Keratinocyte (primary cell): ENCODE measurements around the gene SHKBP1. TPM values are rescaled to one million over a fixed set of nuclear protein-coding genes. Genes with fewer than 3 reads are reported as not detected.

Experiments
- DNase-seq: peaks from one replicate; pipeline ENCODE4 v3.0.0-alpha.2; 2011; ENCODE audit warnings: low read depth, missing footprints, low spot score
- FAIRE-seq: peaks from 2 replicates; lab custom pipeline; 2011; peaks lifted over from hg19 to GRCh38; lab: Jason Lieb, UNC
- H2AFZ ChIP-seq: 2 replicates; pipeline ENCODE4 v1.6.0; 2012; ENCODE audit warnings: low read length, control low read depth, inconsistent platforms; ENCODE audit not compliant: control insufficient read depth
- H3K27ac ChIP-seq: 2 replicates; pipeline ENCODE4 v1.5.1; 2011; ENCODE audit warnings: low read length; ENCODE audit not compliant: control insufficient read depth, insufficient read depth
- H3K27me3 ChIP-seq: 3 replicates; pipeline ENCODE4 v1.6.0; 2011; ENCODE audit warnings: low read length; ENCODE audit not compliant: control insufficient read depth, insufficient read depth; ENCODE audit errors: extremely low read depth
- H3K36me3 ChIP-seq, 2 experiments: 2 replicates in 1 of 2; 3 replicates in 1 of 2; pipeline ENCODE4 v1.5.1; 2011; ENCODE audit warnings: low read length in 2 of 2, mild to moderate bottlenecking in 1 of 2; ENCODE audit not compliant: control insufficient read depth in 2 of 2, insufficient read depth in 2 of 2; ENCODE audit errors: extremely low read depth in 1 of 2
- H3K4me1 ChIP-seq: 3 replicates; pipeline ENCODE4 v1.5.1; 2011; ENCODE audit warnings: low read length; ENCODE audit not compliant: control insufficient read depth, insufficient read depth; ENCODE audit errors: extremely low read depth
- H3K4me2 ChIP-seq: 3 replicates; pipeline ENCODE4 v1.6.0; 2011; ENCODE audit warnings: low read depth, low read length; ENCODE audit not compliant: control insufficient read depth, insufficient read depth; ENCODE audit errors: extremely low read depth
- H3K4me3 ChIP-seq, 3 experiments: fragments of 200-600 bp in 1 of 3; sonication (generic) in 1 of 3; 2 replicates in 2 of 3; 3 replicates in 1 of 3; pipeline ENCODE4 v1.5.1; 2011 to 2016; ENCODE audit warnings: low read length in 3 of 3, mild to moderate bottlenecking in 3 of 3, control low read depth in 2 of 3, inconsistent platforms in 1 of 3, low read depth in 1 of 3, mixed read lengths in 1 of 3, mixed run types in 1 of 3, moderate library complexity in 1 of 3; ENCODE audit not compliant: control insufficient read depth in 2 of 3, insufficient read depth in 2 of 3; ENCODE audit errors: extremely low read depth in 1 of 3
- H3K79me2 ChIP-seq: 2 replicates; pipeline ENCODE4 v1.6.0; 2012; ENCODE audit warnings: low read length; ENCODE audit not compliant: control insufficient read depth, insufficient read depth
- H3K9ac ChIP-seq: 3 replicates; pipeline ENCODE4 v1.6.0; 2011; ENCODE audit warnings: low read length; ENCODE audit not compliant: control insufficient read depth, insufficient read depth; ENCODE audit errors: extremely low read depth
- H3K9me1 ChIP-seq: 3 replicates; pipeline ENCODE4 v1.6.0; 2011; ENCODE audit warnings: low read length; ENCODE audit not compliant: control insufficient read depth, insufficient read depth; ENCODE audit errors: extremely low read depth
- H3K9me3 ChIP-seq: 2 replicates; pipeline ENCODE4 v1.5.1; 2012; ENCODE audit warnings: low read depth, low read length; ENCODE audit not compliant: control insufficient read depth
- H4K20me1 ChIP-seq: 3 replicates; pipeline ENCODE4 v1.6.0; 2011; ENCODE audit warnings: low read length; ENCODE audit not compliant: control insufficient read depth, insufficient read depth; ENCODE audit errors: extremely low read depth
- EZH2 ChIP-seq: IDR thresholded peaks from one replicate; pipeline ENCODE4 v1.6.1; 2012; ENCODE audit warnings: inconsistent platforms, mild to moderate bottlenecking, low read length, moderate library complexity
- dilution Hi-C: fragments of 300-500 bp; cut with MboI; formaldehyde crosslinking; loops from one replicate; pipeline ENCODE4 v1.7.0; 2020; ENCODE audit warnings: low sequenced_read_pairs; ENCODE audit not compliant: extremely low pct_ligation_motif_present
- polyA plus RNA-seq, 5 experiments: library from polyadenylated mRNA; depleted of rRNA in 3 of 5; stranded (reverse) in 3 of 5; stranded (forward) in 1 of 5; unstranded in 1 of 5; fragments of >200 nt; gene quantifications; 1 replicate in 1 of 5; 2 replicates in 3 of 5; 3 replicates in 1 of 5; pipeline versions ENCODE4 v1.2.1 to v1.2.3, GENCODE V29; 2011 to 2012; ENCODE audit warnings: missing spikeins in 2 of 5, low read depth in 1 of 5, low replicate concordance in 1 of 5
- TF ChIP-seq, protein P1 (sequence below), 3 experiments: IDR thresholded peaks in 1 of 3; conservative IDR thresholded peaks in 1 of 3; optimal IDR thresholded peaks in 1 of 3; 2 replicates in 2 of 3; 3 replicates in 1 of 3; pipeline versions ENCODE3 to v1.5.1; 2011; ENCODE audit warnings: low read length in 3 of 3, mild to moderate bottlenecking in 3 of 3, moderate library complexity in 2 of 3, control low read depth in 1 of 3, inconsistent platforms in 1 of 3; ENCODE audit not compliant: insufficient read depth in 2 of 3; ENCODE audit errors: extremely low read depth in 1 of 3

Gene SHKBP1
- polyA plus RNA-seq, 1 donor (not counting 4 experiments of a cell fraction or from before 2014, with no cell fraction given) = 20.2 TPM

GRCh38 chr19:40617961-40618360 lies 41.3 kb downstream of the SHKBP1 start:
- no peaks in the 10 kb centered on the region for H3K9me3 ChIP-seq
- H3K79me2 ChIP-seq = peaks cover 9% of the 10 kb centered on the region
- peaks cover 13% of the 10 kb centered on the region for H3K4me1 ChIP-seq
- DNase-seq (no peak), FAIRE-seq (no peak)
- no peak for TF ChIP-seq EZH2
- TF ChIP-seq, protein P1, sequence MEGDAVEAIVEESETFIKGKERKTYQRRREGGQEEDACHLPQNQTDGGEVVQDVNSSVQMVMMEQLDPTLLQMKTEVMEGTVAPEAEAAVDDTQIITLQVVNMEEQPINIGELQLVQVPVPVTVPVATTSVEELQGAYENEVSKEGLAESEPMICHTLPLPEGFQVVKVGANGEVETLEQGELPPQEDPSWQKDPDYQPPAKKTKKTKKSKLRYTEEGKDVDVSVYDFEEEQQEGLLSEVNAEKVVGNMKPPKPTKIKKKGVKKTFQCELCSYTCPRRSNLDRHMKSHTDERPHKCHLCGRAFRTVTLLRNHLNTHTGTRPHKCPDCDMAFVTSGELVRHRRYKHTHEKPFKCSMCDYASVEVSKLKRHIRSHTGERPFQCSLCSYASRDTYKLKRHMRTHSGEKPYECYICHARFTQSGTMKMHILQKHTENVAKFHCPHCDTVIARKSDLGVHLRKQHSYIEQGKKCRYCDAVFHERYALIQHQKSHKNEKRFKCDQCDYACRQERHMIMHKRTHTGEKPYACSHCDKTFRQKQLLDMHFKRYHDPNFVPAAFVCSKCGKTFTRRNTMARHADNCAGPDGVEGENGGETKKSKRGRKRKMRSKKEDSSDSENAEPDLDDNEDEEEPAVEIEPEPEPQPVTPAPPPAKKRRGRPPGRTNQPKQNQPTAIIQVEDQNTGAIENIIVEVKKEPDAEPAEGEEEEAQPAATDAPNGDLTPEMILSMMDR (optimal IDR thresholded peaks at IDR 0.05 in 1 of 3, IDR thresholded peaks at IDR 0.05 in 1 of 3, conservative IDR thresholded peaks at IDR 0.05 in 1 of 3; ENCODE audit: extremely low read depth in 1 of 3, insufficient read depth in 2 of 3, low read length in 3 of 3) = no peak
- H3K4me2 ChIP-seq = no peak overlapping the region
- dilution Hi-C loops = no loop called here
- H2AFZ ChIP-seq = no peak overlapping the region
- no peaks in the 10 kb centered on the region for H4K20me1 ChIP-seq
- no peaks in the 10 kb centered on the region for H3K27me3 ChIP-seq
- no peak overlapping the region for H3K27ac ChIP-seq
- H3K4me3 ChIP-seq = no peak overlapping the region
- peaks cover 23 to 26% of the 10 kb centered on the region in 2 experiments for H3K36me3 ChIP-seq
- H3K9ac ChIP-seq = no peak overlapping the region
- no peaks in the 10 kb centered on the region for H3K9me1 ChIP-seq

DNA sequence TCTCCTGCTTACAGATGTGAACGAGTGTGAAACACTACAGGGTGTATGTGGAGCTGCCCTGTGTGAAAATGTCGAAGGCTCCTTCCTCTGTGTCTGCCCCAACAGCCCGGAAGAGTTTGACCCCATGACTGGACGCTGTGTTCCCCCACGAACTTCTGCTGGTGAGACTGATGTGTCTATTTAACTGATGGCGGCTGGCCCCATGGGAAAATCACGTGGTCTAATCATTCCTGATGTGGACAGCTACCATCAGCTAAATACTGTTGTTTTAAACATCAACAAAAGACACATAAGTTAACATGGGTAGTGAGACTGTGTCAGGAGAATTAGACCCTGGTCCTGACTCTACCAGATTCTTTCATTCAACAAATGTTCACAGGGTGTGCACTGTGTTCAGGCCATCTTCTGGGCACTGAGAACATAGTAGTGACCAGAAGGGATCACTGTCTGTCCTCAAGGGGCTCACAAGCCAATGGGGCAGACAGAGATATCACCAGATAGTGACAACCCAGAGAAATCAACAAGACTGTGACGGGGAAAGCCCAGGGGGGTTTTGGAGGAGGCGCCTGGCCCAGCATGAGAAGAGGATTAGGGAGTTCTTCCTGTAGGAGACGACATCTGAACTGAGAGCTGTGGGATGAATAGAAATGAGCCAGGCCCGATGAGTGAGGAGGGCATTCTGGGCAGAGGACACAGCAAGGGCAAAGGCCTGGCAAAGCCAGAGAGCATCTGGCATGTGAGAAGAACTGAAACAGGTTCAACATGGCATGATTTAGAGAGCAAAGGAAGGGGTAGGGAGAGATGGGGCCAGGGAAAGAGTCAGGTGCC lies 42.9 kb downstream of the SHKBP1 start:
- no peak overlapping the region for H3K27ac ChIP-seq
- H3K9me3 ChIP-seq = no peaks in the 10 kb centered on the region
- no peaks in the 10 kb centered on the region for H3K27me3 ChIP-seq
- dilution Hi-C loops = no loop called here
- H3K36me3 ChIP-seq = peaks cover 26 to 32% of the 10 kb centered on the region in 2 experiments
- no peaks in the 10 kb centered on the region for H4K20me1 ChIP-seq
- H3K4me1 ChIP-seq = peaks cover 16% of the 10 kb centered on the region
- FAIRE-seq = no peak
- H2AFZ ChIP-seq = no peak overlapping the region
- no peak for DNase-seq
- no peak overlapping the region for H3K4me2 ChIP-seq
- no peaks in the 10 kb centered on the region for H3K9me1 ChIP-seq
- peaks cover 9% of the 10 kb centered on the region for H3K79me2 ChIP-seq
- no peak overlapping the region for H3K9ac ChIP-seq
- no peak overlapping the region for H3K4me3 ChIP-seq
- TF ChIP-seq, protein P1 (optimal IDR thresholded peaks at IDR 0.05 in 1 of 3, IDR thresholded peaks at IDR 0.05 in 1 of 3, conservative IDR thresholded peaks at IDR 0.05 in 1 of 3; ENCODE audit: extremely low read depth in 1 of 3, insufficient read depth in 2 of 3, low read length in 3 of 3) = no peak
- TF ChIP-seq EZH2 = no peak
